DND-41 (cell line): Measurements from ENCODE around the gene PRICKLE2.

Source experiments
- ATAC-seq: fragments of 200-7000 bp; cut with Tn5 transposase; 3 replicates; pipeline ENCODE4 v1.9.1; 2021; ENCODE audit warnings: low read depth; ENCODE audit not compliant: insufficient read depth
- DNase-seq: peaks from one replicate; pipeline ENCODE4 v3.0.0-alpha.2; 2020
- H2AFZ ChIP-seq: 2 replicates; pipeline ENCODE4 v1.6.0; 2012; ENCODE audit warnings: low read depth, low read length
- H3K27ac ChIP-seq: 2 replicates; pipeline ENCODE4 v1.5.1; 2012; ENCODE audit warnings: low read length, inconsistent platforms
- H3K27me3 ChIP-seq: fragments of 200-600 bp; sonication (generic); 2 replicates; pipeline ENCODE4 v1.6.0; 2012; ENCODE audit warnings: low read length, mild to moderate bottlenecking, inconsistent platforms; ENCODE audit not compliant: insufficient read depth, poor library complexity
- H3K36me3 ChIP-seq: 2 replicates; pipeline ENCODE4 v1.5.1; 2012; ENCODE audit warnings: low read length, inconsistent platforms; ENCODE audit not compliant: insufficient read depth
- H3K4me1 ChIP-seq: 2 replicates; pipeline ENCODE4 v1.5.1; 2012; ENCODE audit warnings: mild to moderate bottlenecking, low read length; ENCODE audit not compliant: insufficient read depth
- H3K4me2 ChIP-seq: 2 replicates; pipeline ENCODE4 v1.6.0; 2012; ENCODE audit warnings: mild to moderate bottlenecking, moderate library complexity, low read length, inconsistent platforms; ENCODE audit not compliant: insufficient read depth
- H3K4me3 ChIP-seq, 2 experiments: fragments of 200-600 bp in 1 of 2; shearing (Covaris generic) in 1 of 2; 2 replicates each; pipeline ENCODE4 v1.5.1; 2012 to 2016; ENCODE audit warnings: inconsistent platforms in 2 of 2, low read length in 2 of 2, mild to moderate bottlenecking in 2 of 2, low read depth in 1 of 2, moderate library complexity in 1 of 2
- H3K79me2 ChIP-seq: 2 replicates; pipeline ENCODE4 v1.6.0; 2012; ENCODE audit warnings: low read length, inconsistent platforms; ENCODE audit not compliant: insufficient read depth
- H3K9ac ChIP-seq: 2 replicates; pipeline ENCODE4 v1.6.0; 2012; ENCODE audit warnings: low read depth, mild to moderate bottlenecking, inconsistent platforms, low read length, moderate library complexity
- H3K9me3 ChIP-seq: 2 replicates; pipeline ENCODE4 v1.5.1; 2012; ENCODE audit warnings: low read length, moderate library complexity, mild to moderate bottlenecking, inconsistent platforms; ENCODE audit not compliant: insufficient read depth, severe bottlenecking
- H4K20me1 ChIP-seq: 2 replicates; pipeline ENCODE4 v1.6.0; 2012; ENCODE audit warnings: low read length; ENCODE audit not compliant: insufficient read depth
- EZH2 ChIP-seq: IDR thresholded peaks from 3 replicates; pipeline ENCODE4 v1.6.1; 2012; ENCODE audit warnings: borderline replicate concordance, low read depth, mild to moderate bottlenecking, moderate library complexity, low read length, inconsistent platforms; ENCODE audit not compliant: severe bottlenecking
- TF ChIP-seq, protein P1 (sequence below): IDR thresholded peaks from 2 replicates; pipeline ENCODE4 v1.5.1; 2012; ENCODE audit warnings: borderline replicate concordance, low read length, moderate library complexity, mild to moderate bottlenecking; ENCODE audit not compliant: poor library complexity, severe bottlenecking; ENCODE audit errors: extremely low read depth

PRICKLE2 gene

DNA sequence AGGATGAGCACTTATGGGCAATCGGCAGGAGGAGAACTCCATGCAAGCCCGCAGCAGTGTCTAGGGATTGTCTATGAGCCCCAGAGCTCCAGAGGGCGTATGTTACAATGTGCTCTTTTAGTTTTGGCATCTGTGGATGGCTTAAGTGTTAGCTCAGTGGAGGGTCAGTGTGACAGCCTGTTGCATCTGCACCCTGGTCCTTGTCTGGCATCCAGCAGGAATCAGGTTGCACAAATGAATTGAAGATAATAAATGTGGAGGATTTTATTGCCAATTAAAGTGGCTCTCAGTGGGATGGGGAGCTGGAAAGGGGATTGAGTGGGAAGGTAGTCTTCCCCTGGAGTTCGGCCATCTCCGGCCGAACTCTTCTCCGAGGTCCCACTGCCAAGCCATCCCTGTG, 11.8 kb upstream of the PRICKLE2 start:
- Histone ChIP-seq H3K36me3 (no peaks in the 10 kb centered on the region), H3K9me3 (peaks cover 14% of the 10 kb centered on the region), H3K4me2 (no peak overlapping the region), H3K4me1 (no peaks in the 10 kb centered on the region), H3K27ac (no peak overlapping the region), H3K27me3 (no peaks in the 10 kb centered on the region), H3K79me2 (no peaks in the 10 kb centered on the region), H3K9ac (no peak overlapping the region), H4K20me1 (no peaks in the 10 kb centered on the region), H3K4me3 (no peak overlapping the region), H2AFZ (no peak overlapping the region)
- ATAC-seq: no peak
- DNase-seq: no peak
- TF ChIP-seq, protein P1, sequence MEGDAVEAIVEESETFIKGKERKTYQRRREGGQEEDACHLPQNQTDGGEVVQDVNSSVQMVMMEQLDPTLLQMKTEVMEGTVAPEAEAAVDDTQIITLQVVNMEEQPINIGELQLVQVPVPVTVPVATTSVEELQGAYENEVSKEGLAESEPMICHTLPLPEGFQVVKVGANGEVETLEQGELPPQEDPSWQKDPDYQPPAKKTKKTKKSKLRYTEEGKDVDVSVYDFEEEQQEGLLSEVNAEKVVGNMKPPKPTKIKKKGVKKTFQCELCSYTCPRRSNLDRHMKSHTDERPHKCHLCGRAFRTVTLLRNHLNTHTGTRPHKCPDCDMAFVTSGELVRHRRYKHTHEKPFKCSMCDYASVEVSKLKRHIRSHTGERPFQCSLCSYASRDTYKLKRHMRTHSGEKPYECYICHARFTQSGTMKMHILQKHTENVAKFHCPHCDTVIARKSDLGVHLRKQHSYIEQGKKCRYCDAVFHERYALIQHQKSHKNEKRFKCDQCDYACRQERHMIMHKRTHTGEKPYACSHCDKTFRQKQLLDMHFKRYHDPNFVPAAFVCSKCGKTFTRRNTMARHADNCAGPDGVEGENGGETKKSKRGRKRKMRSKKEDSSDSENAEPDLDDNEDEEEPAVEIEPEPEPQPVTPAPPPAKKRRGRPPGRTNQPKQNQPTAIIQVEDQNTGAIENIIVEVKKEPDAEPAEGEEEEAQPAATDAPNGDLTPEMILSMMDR: no peak
- TF ChIP-seq EZH2: no peak

DNA sequence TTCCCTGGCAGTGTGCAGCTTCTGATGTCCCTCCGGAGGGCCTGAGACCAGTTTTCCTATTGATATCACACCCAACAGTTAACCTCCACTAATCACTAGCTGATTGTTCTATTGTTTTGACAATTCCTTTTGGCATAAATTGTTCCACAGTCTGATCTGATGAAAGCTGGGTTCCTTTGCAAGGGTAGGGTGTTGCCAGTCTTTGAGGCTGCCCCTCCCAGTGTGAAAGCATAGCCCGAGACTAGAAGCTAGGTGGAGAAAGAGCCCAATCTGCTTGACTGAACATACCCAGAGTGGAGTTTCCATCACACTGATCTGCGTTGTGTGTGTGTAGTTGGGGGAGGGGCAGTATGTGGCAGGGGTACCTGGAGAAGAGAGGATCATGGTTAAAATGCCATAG, 10.3 kb upstream of the PRICKLE2 start:
- Histone ChIP-seq H3K27ac (no peak overlapping the region), H2AFZ (no peak overlapping the region), H3K4me3 (no peak overlapping the region), H3K4me2 (no peak overlapping the region), H3K9me3 (peaks cover 14% of the 10 kb centered on the region), H4K20me1 (no peaks in the 10 kb centered on the region), H3K27me3 (no peaks in the 10 kb centered on the region), H3K9ac (no peak overlapping the region), H3K4me1 (no peaks in the 10 kb centered on the region), H3K36me3 (no peaks in the 10 kb centered on the region), H3K79me2 (no peaks in the 10 kb centered on the region)
- DNase-seq (no peak), ATAC-seq (no peak)
- TF ChIP-seq EZH2: no peak
- TF ChIP-seq, protein P1: no peak

DNA sequence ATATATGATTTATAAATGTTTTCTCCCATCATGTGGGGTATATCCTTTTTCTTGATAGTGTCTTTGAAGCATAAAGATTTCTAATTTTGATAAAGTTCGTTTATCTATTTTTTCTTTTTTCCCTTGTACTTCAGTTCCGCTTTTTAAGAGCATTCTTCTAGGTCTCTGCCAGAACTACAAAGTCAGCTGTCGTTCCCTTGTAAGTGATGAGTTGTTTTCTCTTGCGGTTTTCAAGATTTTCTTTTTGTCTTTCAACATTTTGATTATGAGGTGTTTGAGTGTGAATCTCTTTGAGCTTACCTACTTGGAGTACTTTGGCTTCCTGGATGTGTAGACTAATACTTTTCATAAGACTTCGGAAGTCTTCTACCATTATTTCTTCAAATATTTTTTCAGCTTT, 9.3 kb upstream of the PRICKLE2 start:
- Histone ChIP-seq H3K36me3 (no peaks in the 10 kb centered on the region), H3K4me2 (no peak overlapping the region), H3K4me1 (no peaks in the 10 kb centered on the region), H3K27me3 (no peaks in the 10 kb centered on the region), H3K27ac (no peak overlapping the region), H3K9me3 (peaks cover 14% of the 10 kb centered on the region), H3K79me2 (no peaks in the 10 kb centered on the region), H2AFZ (no peak overlapping the region), H4K20me1 (no peaks in the 10 kb centered on the region), H3K4me3 (no peak overlapping the region), H3K9ac (no peak overlapping the region)
- ATAC-seq (no peak), DNase-seq (no peak)
- TF ChIP-seq, protein P1: no peak
- TF ChIP-seq EZH2: no peak

DNA sequence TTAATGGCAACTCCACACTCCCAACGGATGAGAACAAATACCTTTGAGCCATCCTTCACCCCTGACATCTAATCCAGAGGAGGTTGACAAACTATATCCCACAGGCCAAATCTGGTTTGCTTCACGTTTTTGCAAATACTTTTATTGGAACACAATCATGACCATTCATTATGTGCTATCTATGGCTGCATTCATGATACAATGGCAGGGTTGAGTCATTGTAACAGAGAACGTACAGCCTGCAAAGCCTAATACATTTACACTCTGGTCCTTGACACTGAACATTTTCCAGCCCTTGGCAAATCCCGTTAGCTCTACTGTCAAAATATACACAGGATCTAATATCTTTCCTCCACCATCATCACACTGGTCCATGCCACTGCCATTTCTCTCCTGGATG, 7.6 kb upstream of the PRICKLE2 start:
- no peaks in the 10 kb centered on the region for H3K4me1 ChIP-seq
- no peaks in the 10 kb centered on the region for H4K20me1 ChIP-seq
- TF ChIP-seq EZH2: no peak
- TF ChIP-seq, protein P1: no peak
- no peak overlapping the region for H3K4me3 ChIP-seq
- H3K79me2 ChIP-seq: no peaks in the 10 kb centered on the region
- no peak overlapping the region for H3K9ac ChIP-seq
- H3K36me3 ChIP-seq: no peaks in the 10 kb centered on the region
- no peaks in the 10 kb centered on the region for H3K27me3 ChIP-seq
- H2AFZ ChIP-seq: no peak overlapping the region
- ATAC-seq: no peak
- no peak for DNase-seq
- H3K9me3 ChIP-seq: peaks cover 14% of the 10 kb centered on the region
- no peak overlapping the region for H3K4me2 ChIP-seq
- H3K27ac ChIP-seq: no peak overlapping the region
